Germinal center (tissue), 1 donor: ENCODE data around the gene PACC1.
A peak's percentile ranks its signal among the peaks of the same experiment; 100 is the strongest.
"Not testable (repeated sequence)": the region's sequence is repeated elsewhere in the genome, so short reads cannot be mapped to it uniquely, and the experiment has no call there.

Experiments
- DNase-seq: peaks from one replicate; pipeline ENCODE4 v3.0.0; 2012; ENCODE audit warnings: mixed read lengths, low spot score

PACC1 gene

DNA sequence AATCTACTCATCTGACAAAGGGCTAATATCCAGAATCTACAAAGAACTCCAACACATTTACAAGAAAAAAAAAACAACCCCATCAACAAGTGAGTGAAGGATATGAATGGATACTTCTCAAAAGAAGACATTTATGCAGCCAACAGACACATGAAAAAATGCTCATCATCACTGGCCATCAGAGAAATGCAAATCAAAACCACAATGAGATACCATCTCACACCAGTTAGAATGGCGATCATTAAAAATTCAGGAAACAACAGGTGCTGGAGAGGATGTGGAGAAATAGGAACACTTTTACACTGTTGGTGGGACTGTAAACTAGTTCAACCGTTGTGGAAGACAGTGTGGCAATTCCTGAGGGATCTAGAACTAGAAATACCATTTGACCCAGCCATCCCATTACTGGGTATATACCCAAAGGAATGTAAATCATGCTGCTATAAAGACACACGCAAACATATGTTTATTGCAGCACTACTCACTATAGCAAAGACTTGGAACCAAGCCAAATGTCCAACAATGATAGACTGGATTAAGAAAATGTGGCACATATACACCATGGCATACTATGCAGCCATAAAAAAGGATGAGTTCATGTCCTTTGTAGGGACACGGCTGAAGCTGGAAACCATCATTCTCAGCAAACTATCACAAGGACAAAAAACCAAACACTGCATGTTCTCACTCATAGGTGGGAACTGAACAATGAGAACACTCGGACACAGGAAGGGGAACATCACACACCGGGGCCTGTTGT, 18.8 kb downstream of the PACC1 start:
- DNase-seq = not testable (repeated sequence)

DNA sequence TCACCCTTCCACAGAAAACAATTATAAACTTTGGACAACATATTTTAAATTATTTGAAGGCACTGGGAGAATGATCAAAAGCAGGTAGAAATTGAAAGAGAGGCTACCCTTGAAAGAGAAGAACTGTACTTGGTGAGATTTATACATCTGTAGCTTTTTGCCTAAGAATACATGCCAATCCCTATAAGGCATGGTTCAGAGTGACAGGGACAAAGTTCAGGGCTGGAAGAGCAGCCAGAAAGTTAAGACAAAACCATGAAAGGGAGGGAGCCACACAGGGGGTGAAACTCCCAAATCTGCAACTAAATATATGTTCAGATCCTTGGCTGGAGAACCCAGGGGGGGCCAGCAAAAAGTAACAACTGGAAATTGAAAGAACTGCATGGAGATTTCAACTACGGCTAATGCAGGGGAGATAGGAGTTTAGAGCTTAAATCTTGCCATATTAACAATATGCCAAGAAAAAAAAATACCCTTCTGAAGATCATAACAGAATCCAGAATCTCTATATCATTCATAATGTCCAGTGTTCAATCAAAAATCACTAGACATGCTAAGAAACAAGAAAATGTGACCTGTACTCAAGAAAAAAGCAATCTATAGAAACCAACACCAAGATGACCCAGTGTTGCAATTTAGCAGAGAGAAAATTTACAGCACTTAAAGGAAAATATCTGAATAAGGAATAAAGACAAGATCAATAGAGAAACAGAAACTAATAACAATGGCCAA, 25.5 kb downstream of the PACC1 start:
- DNase-seq = no peak

DNA sequence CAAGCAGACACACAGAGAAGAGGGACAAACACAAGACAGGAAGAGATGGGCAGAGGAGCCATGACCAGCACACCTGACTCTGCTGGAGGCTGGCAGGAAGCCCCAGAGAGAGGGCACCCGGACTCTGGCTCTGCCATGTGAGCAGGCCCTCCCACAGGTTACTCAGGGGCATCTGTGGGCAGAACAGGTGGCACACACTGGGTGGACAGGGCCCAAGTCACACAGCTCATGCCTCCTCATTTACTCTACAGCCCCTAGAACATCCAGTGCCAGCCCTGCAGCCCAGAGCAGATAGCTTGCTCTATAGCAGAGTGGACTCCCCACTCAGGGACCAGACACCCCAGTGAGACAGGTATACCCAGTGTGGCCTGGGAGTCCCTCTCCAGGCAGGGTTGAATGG, 28.7 kb downstream of the PACC1 start:
- DNase-seq = no peak

DNA sequence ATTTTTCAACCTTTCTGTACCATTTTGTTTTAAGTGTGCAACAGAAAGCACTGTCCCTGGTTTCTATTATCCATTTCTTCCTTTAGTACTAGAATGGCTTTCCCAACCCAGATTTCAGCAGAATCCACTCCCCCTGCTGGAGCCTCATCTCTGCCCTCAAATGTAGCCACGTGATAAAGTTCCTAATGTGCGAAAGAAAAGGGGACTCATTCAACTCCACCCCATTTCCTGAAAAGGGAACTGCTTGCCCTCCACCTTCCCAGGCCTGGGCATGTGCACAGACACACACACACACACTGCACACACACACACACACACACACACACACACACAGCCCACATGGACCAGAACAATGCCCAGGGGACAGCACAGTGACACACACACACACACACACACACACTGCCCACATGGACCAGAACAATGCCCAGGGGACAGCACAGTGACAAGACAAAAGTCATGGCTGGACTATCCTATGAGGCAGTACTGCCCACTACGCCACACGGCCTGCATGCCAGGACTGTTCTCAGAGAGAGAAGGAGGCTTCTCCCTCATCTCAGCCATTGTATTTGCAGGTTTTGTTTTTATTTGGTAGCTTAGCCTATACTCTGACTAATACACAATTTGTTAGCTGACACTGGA, 33.2 kb downstream of the PACC1 start:
- DNase-seq = no peak

DNA sequence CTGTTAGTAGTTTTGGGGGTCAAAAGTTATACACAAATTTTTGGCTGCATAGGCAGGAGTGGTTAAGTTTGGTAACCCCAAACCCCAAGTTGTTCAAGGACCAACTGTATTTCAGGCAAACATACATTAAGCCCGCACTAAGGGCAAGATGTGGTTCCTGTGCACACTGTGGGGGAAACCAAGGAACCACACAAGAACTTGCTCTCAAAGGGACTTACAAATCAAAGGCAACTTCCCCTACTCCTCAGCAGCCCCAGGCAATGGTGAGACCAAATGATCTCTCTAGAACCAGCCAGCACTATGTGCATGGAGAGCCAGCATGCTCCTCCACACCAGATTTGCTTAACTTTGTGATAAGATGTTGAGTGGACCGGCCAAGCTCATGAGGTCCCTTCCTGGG, 35.3 kb downstream of the PACC1 start:
- DNase-seq = no peak

DNA sequence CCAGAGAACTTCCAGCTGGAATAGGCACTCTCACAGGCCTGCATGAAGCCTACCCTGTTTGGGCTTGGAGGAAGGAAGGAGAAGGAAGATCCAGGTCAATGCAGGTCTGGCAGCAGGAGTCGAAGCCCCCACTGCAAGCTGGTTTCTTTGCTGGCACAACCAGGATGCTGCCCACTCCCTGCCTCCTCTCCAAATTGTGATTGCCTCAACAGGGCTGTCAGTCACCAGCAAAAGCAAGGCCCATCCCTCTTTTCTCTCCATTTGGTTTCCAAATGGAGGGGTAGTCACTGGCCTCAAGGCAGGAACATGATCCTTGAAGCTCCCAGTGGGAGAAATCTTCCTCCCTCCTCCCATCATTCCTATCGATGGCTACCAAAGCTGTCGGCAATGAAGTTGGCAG, 37.0 kb downstream of the PACC1 start:
- no peak for DNase-seq

DNA sequence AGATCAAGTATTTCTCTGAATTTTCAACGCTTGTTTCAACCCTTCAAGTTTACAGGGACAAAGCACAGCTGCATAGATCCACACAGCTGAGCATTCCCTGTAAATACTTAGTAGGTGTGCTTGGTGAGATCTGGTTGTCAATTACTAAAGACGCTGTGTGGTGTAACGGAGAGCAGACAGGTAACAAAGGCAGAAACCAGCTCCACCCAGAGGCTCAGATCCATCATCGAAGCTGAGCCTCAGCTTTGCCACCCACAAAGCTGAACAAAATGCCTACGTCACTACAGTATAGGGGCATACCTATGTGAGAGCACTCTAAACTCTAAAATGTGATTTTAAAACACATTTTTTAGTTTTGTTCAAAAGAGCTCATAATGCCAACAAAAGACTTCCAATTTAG, 38.7 kb downstream of the PACC1 start:
- DNase-seq = no peak

DNA sequence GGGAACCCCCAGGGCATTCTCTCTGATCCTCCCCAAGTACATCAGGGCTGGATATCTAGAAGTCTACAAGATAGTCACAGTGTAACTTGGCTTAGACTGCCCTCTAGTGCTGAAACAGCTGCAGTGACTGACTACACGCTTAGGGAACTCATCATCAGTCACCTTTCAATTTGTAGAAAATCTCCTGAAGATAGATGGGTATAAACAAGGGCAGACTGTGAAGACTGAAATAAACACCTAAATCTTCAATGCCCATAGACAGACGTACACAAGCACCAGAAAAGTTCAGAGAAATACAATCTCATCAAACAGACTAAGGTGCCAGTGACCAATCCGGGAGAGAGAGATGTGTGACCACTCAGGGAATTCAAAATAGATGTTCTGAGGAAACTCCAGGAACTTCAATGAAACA, 46.6 kb downstream of the PACC1 start:
- peak; percentile 63 for DNase-seq

DNA sequence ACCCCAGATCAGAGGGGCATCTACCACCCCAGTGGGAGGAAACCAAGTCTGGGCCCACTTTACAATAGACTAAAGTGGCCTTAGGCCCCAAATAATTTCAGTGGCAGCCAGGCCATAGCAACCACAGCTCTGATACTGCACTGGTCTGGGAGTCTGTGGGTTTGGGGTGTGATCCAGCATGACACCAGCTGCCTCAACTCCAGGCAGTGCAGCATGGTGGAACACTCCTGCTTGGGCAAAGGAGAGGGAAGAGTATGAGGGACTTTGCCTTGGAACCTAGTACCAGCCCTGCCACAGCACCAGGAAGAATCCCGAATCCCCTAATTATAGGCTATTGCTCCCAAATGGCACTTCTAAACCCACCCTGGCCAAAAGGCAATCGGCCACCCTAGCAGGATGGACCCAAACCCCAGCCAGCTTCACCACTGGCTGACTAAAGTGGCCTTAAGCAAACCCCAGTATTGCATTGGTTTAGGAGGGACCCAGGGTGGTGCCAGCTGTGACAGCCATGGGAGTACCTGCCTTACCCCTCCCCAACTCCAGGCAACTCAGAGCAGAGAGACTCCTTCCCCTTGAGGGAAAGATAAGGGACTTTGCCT, 47.1 kb downstream of the PACC1 start:
- DNase-seq = peak; percentile 5

DNA sequence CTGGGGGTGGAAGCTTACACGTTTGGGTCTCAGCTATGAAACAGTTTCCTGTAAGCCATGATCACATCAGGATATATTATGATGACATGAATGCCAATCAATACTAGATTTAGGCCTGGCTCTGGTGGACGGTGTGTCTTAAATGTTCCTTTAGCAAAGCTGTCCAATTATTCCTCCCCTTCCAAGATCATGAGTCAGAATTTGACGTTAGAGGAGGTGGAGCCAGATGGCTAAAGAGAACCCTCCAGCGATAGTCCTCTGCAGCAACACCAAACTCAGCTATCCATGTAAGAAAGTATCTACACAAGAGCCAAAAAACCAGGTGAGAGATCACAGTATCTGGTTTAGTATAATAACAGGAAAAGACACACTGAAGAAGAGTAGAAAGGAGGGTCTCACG, 47.8 kb downstream of the PACC1 start:
- no peak for DNase-seq

DNA sequence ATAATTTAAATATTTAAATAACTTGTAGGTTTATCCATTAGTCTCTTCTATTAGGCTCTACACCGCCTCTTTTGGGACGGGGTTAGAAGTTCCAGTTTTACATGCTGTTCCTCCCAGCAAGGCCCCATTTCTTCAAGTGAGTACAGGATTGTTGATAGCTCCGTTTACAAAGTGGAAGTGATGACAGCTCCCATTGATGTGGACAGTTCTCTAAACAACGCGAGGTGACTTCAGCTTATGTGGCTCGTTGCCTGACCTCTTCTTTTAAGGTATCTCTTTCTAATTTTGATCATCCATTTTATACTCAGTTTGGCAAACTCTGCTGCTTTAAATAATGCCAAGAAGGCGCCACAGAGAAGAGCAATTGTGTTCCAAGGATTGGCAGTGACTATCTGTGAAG, 49.7 kb downstream of the PACC1 start:
- DNase-seq = no peak

DNA sequence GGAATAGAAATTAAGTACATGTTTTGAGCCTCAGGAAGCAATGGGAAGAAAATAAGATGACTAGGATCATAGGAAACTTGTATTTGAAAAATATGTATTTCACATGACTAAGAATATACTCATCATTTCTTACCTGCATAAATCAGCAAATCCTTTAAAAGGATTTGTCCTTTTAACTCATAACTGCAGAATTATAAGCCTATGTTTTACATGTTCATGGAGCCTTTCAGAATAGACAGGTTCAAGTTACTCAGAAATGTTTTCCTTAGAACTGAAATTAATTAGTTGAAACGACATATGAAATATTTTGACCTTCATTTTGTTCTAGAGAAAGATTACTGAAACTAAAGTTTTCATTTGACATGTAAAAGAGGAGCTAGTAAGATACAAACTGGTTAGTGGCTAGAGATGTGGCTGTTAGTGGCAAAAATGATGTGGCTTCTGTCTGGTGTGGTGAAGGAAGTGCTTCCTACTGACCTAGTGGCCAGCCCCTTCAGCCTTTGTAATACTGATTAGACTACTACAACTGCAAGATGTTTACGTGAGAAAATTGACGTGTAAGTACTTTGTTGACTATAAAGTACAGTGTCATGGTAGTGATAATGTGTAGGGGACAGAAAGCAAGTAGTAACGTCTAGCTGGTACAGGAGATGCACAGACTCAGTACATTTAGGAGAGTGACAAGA, 54.7 kb downstream of the PACC1 start:
- DNase-seq = no peak

DNA sequence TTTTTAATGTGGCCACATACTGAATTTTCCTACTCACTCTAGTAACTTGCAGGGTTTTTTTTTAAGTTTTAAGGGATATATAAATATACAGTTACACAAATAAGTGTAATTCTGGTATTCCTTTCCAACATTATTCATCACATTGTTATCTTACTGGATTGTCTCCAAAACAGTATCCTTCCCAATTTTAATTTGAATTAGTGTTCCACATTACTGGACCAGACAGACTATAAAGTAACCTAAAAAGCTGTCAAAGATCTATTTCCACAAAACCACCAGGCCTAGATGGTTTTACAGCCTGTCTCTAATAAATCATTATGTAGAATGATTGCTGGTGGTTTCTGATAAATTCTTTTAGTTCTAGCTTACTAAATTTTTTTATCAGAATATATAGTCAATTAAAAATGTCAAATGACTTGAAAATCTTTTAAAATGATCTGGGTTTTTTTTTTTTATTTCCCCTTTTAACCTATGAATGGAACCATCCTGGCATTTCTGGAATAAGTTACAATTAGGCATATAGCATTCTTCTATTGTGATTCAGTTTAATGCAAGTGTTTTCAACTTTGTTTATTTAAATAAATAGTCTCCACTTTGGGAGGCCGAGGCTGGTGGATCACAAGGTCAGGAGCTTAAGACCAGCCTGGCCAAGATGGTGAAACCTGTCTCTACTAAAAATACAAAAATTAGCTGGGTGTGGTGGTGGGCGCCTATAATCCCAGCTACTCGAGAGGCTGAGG, 59.3 kb downstream of the PACC1 start:
- no peak for DNase-seq

DNA sequence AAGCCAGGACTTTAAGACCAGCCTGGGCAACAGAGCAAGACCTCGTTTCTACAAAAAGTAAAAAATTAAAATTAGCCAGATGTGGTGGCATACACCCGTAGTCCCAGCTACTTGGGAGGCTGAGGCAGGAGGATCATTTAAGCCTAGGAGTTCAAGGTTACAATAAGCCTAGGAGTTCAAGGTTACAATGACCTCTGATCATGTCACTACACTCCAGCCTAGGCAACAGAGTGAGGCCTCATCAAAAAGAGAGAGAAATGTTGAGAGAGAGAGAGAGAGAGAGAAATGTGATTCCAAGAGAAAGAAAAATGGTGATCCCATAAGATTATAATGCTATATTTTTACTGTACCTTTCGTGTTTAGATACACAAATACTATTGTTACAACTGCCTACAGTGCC, 60.2 kb downstream of the PACC1 start:
- DNase-seq = no peak

DNA sequence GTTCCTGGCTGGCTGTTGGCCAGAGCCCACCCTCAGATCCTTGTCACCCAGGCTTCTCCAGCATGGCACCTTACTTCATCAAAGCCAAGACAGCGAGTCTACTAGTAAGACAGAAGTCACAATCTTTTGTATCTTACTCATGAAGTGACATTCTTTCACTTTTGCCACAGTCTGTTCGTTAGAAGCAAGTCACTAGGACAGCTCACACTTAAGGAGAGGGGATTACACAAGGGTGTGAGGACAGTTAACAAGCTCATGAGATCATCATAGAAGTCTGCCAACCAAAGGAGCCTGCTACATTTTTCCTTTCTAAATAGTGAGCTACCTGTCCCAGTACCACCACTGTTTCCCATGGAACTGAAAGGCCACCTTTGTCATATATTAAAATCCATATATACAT, 61.5 kb downstream of the PACC1 start:
- DNase-seq = no peak

DNA sequence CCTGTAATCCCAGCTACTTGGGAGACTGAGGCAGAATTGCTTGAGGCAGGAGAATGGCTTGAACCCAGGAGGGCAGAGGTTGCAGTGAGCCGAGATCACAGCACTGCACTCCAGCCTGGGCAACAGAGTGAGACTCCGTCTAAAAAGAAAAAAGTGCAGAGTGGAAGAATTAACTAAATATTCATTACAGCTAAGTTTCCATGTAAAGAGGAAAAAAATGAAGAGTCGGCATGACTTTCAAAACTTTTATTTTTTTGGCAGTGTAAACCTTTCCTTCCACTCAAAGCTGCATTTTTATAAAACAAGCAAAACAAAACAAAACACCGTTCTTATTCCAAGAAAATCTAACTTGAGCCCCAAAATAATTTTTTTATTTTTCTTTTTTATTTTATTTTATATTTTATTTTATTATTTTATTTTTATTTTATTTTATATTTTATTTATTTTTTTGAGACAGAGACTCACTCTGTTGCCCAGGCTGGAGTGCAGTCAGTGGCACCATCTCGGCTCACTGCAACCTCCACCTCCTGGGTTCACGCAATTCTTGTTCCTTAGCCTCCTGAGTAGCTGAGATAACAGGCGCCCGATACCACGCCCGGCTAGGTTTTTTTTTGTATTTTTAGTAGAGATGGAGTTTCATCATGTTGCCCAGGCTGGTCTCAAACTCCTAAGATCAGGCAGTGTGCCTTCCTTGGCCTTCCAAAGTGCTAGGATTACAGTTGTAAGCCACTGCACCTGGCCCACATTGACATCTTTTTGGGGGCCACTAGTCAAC, 62.9 kb downstream of the PACC1 start:
- DNase-seq = no peak

DNA sequence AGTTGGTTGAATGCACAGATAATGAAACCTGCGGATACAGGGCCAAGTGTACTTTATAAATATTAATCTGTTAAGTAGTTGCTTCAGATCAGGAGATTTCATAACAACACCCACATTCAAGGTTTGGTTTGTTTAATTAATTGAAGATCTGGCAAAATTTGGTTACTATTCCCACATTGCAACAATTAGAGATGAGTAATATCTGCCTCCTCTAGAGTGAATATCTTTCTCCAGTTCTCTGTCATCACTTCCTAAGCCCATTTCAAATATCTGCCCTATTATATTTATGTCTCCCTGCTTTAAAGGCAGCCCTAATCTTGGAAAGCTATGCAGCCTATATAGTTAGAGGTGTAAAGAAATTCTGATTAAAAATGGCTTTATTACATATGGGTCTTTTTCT, 68.1 kb downstream of the PACC1 start:
- DNase-seq = no peak

DNA sequence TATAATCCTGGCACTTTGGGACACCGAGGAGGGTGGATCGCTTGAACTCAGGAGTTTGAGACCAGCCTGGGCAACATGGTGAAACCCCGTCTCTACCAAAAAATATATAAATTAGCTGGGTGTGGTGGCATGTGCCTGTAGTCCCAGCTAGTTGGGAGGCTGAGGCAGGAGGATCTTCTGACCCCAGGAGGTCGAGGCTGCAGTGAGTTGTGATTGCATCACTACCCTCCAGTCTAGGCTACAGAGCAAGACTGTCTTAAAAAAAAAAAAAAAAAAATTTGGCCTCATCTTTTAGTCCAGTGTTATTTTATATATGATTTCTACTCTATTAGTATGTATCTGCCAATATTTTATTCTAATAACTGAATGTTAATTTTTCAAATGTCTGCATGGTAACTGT, 69.8 kb downstream of the PACC1 start:
- no peak for DNase-seq

DNA sequence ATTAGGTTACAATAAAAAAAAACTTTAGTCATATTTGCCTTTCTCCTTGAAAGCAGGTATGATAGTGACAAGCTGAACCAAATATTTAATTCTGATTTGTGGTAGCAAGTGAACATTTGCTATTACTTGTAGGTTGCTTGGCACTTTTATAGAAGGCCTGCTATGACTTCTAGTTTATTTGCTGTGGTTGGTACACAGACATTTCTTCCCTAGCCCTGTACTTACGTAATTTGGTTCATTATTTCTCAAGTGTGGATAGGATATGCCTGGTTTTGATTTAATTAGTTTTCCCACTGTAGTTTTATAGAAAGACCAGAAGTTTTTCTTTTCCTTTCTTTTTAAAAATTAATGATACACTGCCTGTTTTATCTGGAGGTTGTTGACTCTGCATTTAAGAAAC, 73.6 kb downstream of the PACC1 start:
- DNase-seq = no peak

DNA sequence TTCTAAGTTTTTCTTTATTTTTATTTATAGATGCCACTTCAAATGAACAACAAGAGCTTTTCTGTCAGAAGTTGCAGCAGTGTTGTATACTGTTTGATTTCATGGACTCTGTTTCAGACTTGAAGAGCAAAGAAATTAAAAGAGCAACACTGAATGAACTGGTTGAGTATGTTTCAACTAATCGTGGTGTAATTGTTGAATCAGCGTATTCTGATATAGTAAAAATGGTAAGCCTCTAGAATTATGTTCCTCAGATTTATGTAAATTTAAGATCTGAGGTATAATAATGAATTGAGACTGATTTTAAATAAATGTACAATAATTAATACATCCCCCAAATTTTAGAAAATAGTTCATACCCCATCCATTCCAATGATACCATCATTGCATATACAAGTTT, 85.6 kb downstream of the PACC1 start:
- no peak for DNase-seq

DNA sequence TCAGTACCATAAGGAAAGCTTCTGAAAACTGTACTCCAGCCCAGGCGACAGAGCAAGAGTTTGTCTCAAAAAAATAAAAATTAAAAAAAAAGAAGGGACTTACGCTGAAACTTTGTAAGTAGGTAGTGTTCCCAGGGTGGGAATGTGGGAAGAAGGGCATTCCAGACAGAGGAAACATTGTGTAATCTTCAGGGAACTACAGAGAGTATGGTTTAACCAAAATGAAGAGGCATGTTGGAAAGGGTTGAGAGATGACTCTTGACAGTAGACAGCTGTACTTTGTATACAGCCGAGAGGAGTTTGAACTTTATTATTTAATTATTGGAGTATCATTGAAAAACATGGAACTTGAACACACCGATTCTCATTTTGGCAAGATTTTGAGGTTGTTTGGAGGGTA, 86.4 kb downstream of the PACC1 start:
- DNase-seq = no peak
